HCT116 (cell line): Measurements from ENCODE around the gene RNASE9. TPM values are rescaled to one million over a fixed set of nuclear protein-coding genes. Genes with fewer than 3 reads are reported as not detected.

ENCODE experiments used
- ATAC-seq: fragments of 200-7000 bp; cut with Tn5 transposase; 2 replicates; pipeline ENCODE4 v1.9.1; 2020; ENCODE audit warnings: mild to moderate bottlenecking, moderate library complexity
- BruUV-seq: library from RNA; stranded (reverse); fragments of 400-500 nt; replicated peaks from 2 replicates; lab custom pipeline; 2021; lab: Mats Ljungman, UMichigan
- CTCF ChIA-PET: fragments of 300-600 bp; sonication (Branson Sonifier 250); formaldehyde crosslinking; loops from one replicate; lab custom pipeline; 2021; ENCODE audit warnings: antibody characterized with exemption; lab: Charles Lee
- POLR2A ChIA-PET: fragments of 300-600, 350-600 bp; sonication (Branson Sonifier 250); formaldehyde crosslinking; loops from one replicate; lab custom pipeline; 2021; ENCODE audit warnings: antibody characterized with exemption; lab: Charles Lee
- RAD21 ChIA-PET, 2 experiments: fragments of 300-600 bp; sonication (Branson Sonifier 250); formaldehyde crosslinking; loops; one replicate each; lab custom pipeline; 2023; ENCODE audit warnings: low total read pairs in 2 of 2; ENCODE audit not compliant: uncharacterized antibody in 2 of 2, unreplicated experiment in 2 of 2, low non-redundant PET in 1 of 2; lab: Charles Lee
- DNase-seq: peaks from one replicate; pipeline ENCODE4 v3.0.0-alpha.2; 2010; ENCODE audit warnings: low read depth, low spot score
- H2AFZ ChIP-seq: fragments of 200-600 bp; shearing (Covaris generic), sonication (generic); 2 replicates; pipeline ENCODE4 v1.6.1; 2017; ENCODE audit warnings: low read depth, mixed run types, mixed read lengths, antibody characterized with exemption, low read length; ENCODE audit not compliant: poor library complexity, severe bottlenecking
- H3K27ac ChIP-seq: 2 replicates; pipeline ENCODE4 v1.5.1; 2012; ENCODE audit warnings: low read depth, low read length
- H3K27me3 ChIP-seq: fragments of 200-600 bp; sonication (generic); 2 replicates; pipeline ENCODE4 v1.6.1; 2016; ENCODE audit warnings: mixed run types, low read length, mixed read lengths; ENCODE audit not compliant: insufficient read depth
- H3K36me3 ChIP-seq, 2 experiments: fragments of 200-500 bp in 1 of 2; fragments of 200-600 bp in 1 of 2; sonication (Bioruptor generic) in 1 of 2; sonication (generic) in 1 of 2; 2 replicates each; pipeline versions ENCODE4 v1.5.1 to v1.6.1; 2014 to 2016; ENCODE audit warnings: low read length in 2 of 2, inconsistent platforms in 1 of 2, mixed read lengths in 1 of 2, mixed run types in 1 of 2; ENCODE audit not compliant: insufficient read depth in 2 of 2, control insufficient read depth in 1 of 2
- H3K4me1 ChIP-seq, 2 experiments: fragments of 200-600 bp in 1 of 2; sonication (generic) in 1 of 2; 2 replicates each; pipeline versions ENCODE4 v1.5.1 to v1.6.1; 2012 to 2017; ENCODE audit warnings: low read length in 2 of 2, inconsistent platforms in 1 of 2, mild to moderate bottlenecking in 1 of 2, mixed read lengths in 1 of 2, mixed run types in 1 of 2, moderate library complexity in 1 of 2; ENCODE audit not compliant: insufficient read depth in 2 of 2, control insufficient read depth in 1 of 2
- H3K4me2 ChIP-seq: fragments of 200-600 bp; sonication (generic); 2 replicates; pipeline ENCODE4 v1.6.1; 2017; ENCODE audit warnings: mixed run types, low read length, mixed read lengths
- H3K4me3 ChIP-seq, 2 experiments: fragments of 200-600 bp in 1 of 2; sonication (generic) in 1 of 2; replicated peaks in 1 of 2; 2 replicates each; pipeline ENCODE4 v1.5.1; 2011 to 2016; ENCODE audit warnings: low read length in 2 of 2, control low read depth in 1 of 2, low read depth in 1 of 2, mild to moderate bottlenecking in 1 of 2, mixed read lengths in 1 of 2, mixed run types in 1 of 2
- H3K79me2 ChIP-seq: fragments of 200-600 bp; sonication (generic); 2 replicates; pipeline ENCODE4 v1.6.1; 2017; ENCODE audit warnings: mild to moderate bottlenecking, mixed run types, low read length, moderate library complexity, mixed read lengths; ENCODE audit not compliant: insufficient read depth
- H3K9ac ChIP-seq: fragments of 200-600 bp; sonication (generic); 2 replicates; pipeline ENCODE4 v1.6.1; 2016; ENCODE audit warnings: low read length, mixed read lengths
- H3K9me2 ChIP-seq: fragments of 200-600 bp; sonication (generic), shearing (Covaris generic); 2 replicates; pipeline ENCODE4 v1.6.1; 2017; ENCODE audit warnings: mixed run types, mild to moderate bottlenecking, moderate library complexity; ENCODE audit not compliant: insufficient read depth
- H3K9me3 ChIP-seq, 2 experiments: fragments of 200-500 bp in 1 of 2; fragments of 200-600 bp in 1 of 2; sonication (Bioruptor generic) in 1 of 2; sonication (generic) in 1 of 2; 2 replicates each; pipeline ENCODE4 v1.6.1; 2014 to 2017; ENCODE audit warnings: low read length in 2 of 2, mixed read lengths in 2 of 2, inconsistent platforms in 1 of 2, low read depth in 1 of 2, mild to moderate bottlenecking in 1 of 2, mixed run types in 1 of 2, moderate library complexity in 1 of 2; ENCODE audit not compliant: control insufficient read depth in 1 of 2, insufficient read depth in 1 of 2
- H4K20me1 ChIP-seq: fragments of 200-600 bp; sonication (generic), shearing (Covaris generic); 2 replicates; pipeline ENCODE4 v1.6.1; 2017; ENCODE audit warnings: mixed run types, mild to moderate bottlenecking, moderate library complexity; ENCODE audit not compliant: insufficient read depth
- CBX3 ChIP-seq: IDR thresholded peaks from 2 replicates; pipeline ENCODE4 v1.6.1; 2012; ENCODE audit warnings: low read depth
- CEBPB ChIP-seq: IDR thresholded peaks from 2 replicates; pipeline ENCODE4 v1.6.1; 2012; ENCODE audit warnings: low read depth
- EGR1 ChIP-seq: IDR thresholded peaks from 2 replicates; pipeline ENCODE4 v1.6.1; 2012; ENCODE audit warnings: low read depth
- ELF1 ChIP-seq: IDR thresholded peaks from 2 replicates; pipeline ENCODE4 v1.6.1; 2012; ENCODE audit warnings: low read depth, borderline replicate concordance
- FOSL1 ChIP-seq: IDR thresholded peaks from 2 replicates; pipeline ENCODE4 v1.6.1; 2012; ENCODE audit warnings: low read depth
- JUND ChIP-seq: IDR thresholded peaks from 2 replicates; pipeline ENCODE4 v1.6.1; 2012
- POLR2A ChIP-seq: IDR thresholded peaks from 2 replicates; pipeline ENCODE4 v1.7.0; 2011; ENCODE audit warnings: borderline replicate concordance; ENCODE audit not compliant: insufficient read depth, insufficient read length; ENCODE audit errors: extremely low read depth
- POLR2AphosphoS5 ChIP-seq: IDR thresholded peaks from 2 replicates; pipeline ENCODE4 v1.6.1; 2011; ENCODE audit warnings: mild to moderate bottlenecking, low read depth, low read length, moderate library complexity
- RAD21 ChIP-seq: IDR thresholded peaks from 2 replicates; pipeline ENCODE4 v1.6.1; 2012; ENCODE audit warnings: low read depth, mild to moderate bottlenecking
- SIN3A ChIP-seq: IDR thresholded peaks from 2 replicates; pipeline ENCODE4 v1.6.1; 2012; ENCODE audit warnings: low read depth
- SP1 ChIP-seq: IDR thresholded peaks from 2 replicates; pipeline ENCODE4 v1.6.1; 2012; ENCODE audit warnings: low read depth
- SRF ChIP-seq: IDR thresholded peaks from 2 replicates; pipeline ENCODE4 v1.6.1; 2012; ENCODE audit warnings: low read depth
- ZFX ChIP-seq: fragments of 450-650 bp; IDR thresholded peaks from 2 replicates; pipeline ENCODE4 v1.6.1; 2017
- intact Hi-C: fragments of 100-400 bp; cut with micrococcal nuclease; formaldehyde crosslinking; loops from 2 replicates; pipeline ENCODE4 v1.10.0; 2022
- total RNA-seq: library from RNA; stranded (reverse); gene quantifications from one replicate; pipeline ENCODE4 v1.2.1, GENCODE V29; 2021; ENCODE audit not compliant: unreplicated experiment
- TF ChIP-seq, protein P1 (sequence below): IDR thresholded peaks from 2 replicates; pipeline ENCODE4 v1.6.1; 2011; ENCODE audit warnings: mild to moderate bottlenecking, low read length, moderate library complexity; ENCODE audit not compliant: insufficient replicate concordance; ENCODE audit errors: extremely low read depth
- TF ChIP-seq, protein P2 (sequence below): IDR thresholded peaks from 2 replicates; pipeline ENCODE4 v1.6.1; 2012; ENCODE audit warnings: low read depth
- TF ChIP-seq, protein P3 (sequence below), 3 experiments: fragments of 200-600 bp in 1 of 3; sonication (generic) in 1 of 3; IDR thresholded peaks in 2 of 3; conservative IDR thresholded peaks in 1 of 3; 2 replicates each; pipeline ENCODE4 v1.5.1; 2012 to 2017; ENCODE audit warnings: low read depth in 2 of 3, low read length in 2 of 3, antibody characterized with exemption in 1 of 3, borderline replicate concordance in 1 of 3, control low read depth in 1 of 3, mild to moderate bottlenecking in 1 of 3, mixed read lengths in 1 of 3, mixed run types in 1 of 3, moderate library complexity in 1 of 3; ENCODE audit not compliant: insufficient read depth in 1 of 3
- TF ChIP-seq, protein P4 (sequence below): IDR thresholded peaks from 2 replicates; pipeline ENCODE4 v1.6.1; 2012

RNASE9 gene
- total RNA-seq, 1 experiment from 2014 or later, result not detected

DNA sequence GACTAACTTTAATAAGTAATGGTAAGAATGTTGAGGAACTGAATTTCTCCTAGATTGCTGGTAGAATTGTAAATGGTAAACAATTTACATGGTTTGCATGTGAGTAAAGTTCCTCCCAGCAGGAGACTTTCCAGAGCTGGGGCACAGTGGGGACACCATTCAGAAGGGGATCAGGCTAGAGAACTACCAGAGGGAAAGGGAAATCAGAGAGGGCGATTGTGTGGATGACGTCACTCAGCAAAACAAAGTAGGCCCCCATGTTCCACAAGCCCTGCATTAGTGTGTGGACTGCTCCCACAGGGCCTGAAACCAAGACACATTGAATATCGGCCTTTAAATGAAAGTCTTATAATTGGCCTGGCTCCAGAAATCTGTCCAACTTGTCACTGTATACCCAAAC is 17.5 kb upstream of the RNASE9 start:
- CTCF ChIA-PET, result no interaction called here
- no peaks in the 10 kb centered on the region for H3K79me2 ChIP-seq
- H3K4me3 ChIP-seq, result no peak overlapping the region
- no peak for DNase-seq
- no peak overlapping the region for H2AFZ ChIP-seq
- no peaks in the 10 kb centered on the region for H3K9me2 ChIP-seq
- no peaks in the 10 kb centered on the region for H4K20me1 ChIP-seq
- H3K9ac ChIP-seq, result no peak overlapping the region
- no peak overlapping the region for H3K4me2 ChIP-seq
- H3K4me1 ChIP-seq, result no peaks in the 10 kb centered on the region
- H3K27ac ChIP-seq, result no peak overlapping the region
- no peak for TF ChIP-seq EGR1
- no peak for TF ChIP-seq ZFX
- TF ChIP-seq, protein P1, sequence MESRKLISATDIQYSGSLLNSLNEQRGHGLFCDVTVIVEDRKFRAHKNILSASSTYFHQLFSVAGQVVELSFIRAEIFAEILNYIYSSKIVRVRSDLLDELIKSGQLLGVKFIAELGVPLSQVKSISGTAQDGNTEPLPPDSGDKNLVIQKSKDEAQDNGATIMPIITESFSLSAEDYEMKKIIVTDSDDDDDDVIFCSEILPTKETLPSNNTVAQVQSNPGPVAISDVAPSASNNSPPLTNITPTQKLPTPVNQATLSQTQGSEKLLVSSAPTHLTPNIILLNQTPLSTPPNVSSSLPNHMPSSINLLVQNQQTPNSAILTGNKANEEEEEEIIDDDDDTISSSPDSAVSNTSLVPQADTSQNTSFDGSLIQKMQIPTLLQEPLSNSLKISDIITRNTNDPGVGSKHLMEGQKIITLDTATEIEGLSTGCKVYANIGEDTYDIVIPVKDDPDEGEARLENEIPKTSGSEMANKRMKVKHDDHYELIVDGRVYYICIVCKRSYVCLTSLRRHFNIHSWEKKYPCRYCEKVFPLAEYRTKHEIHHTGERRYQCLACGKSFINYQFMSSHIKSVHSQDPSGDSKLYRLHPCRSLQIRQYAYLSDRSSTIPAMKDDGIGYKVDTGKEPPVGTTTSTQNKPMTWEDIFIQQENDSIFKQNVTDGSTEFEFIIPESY, result no peak
- no peak for TF ChIP-seq SRF
- no peak for TF ChIP-seq RAD21
- no peak for TF ChIP-seq FOSL1
- TF ChIP-seq JUND, result no peak
- no peak for TF ChIP-seq CEBPB
- TF ChIP-seq CBX3, result no peak
- TF ChIP-seq, protein P2, sequence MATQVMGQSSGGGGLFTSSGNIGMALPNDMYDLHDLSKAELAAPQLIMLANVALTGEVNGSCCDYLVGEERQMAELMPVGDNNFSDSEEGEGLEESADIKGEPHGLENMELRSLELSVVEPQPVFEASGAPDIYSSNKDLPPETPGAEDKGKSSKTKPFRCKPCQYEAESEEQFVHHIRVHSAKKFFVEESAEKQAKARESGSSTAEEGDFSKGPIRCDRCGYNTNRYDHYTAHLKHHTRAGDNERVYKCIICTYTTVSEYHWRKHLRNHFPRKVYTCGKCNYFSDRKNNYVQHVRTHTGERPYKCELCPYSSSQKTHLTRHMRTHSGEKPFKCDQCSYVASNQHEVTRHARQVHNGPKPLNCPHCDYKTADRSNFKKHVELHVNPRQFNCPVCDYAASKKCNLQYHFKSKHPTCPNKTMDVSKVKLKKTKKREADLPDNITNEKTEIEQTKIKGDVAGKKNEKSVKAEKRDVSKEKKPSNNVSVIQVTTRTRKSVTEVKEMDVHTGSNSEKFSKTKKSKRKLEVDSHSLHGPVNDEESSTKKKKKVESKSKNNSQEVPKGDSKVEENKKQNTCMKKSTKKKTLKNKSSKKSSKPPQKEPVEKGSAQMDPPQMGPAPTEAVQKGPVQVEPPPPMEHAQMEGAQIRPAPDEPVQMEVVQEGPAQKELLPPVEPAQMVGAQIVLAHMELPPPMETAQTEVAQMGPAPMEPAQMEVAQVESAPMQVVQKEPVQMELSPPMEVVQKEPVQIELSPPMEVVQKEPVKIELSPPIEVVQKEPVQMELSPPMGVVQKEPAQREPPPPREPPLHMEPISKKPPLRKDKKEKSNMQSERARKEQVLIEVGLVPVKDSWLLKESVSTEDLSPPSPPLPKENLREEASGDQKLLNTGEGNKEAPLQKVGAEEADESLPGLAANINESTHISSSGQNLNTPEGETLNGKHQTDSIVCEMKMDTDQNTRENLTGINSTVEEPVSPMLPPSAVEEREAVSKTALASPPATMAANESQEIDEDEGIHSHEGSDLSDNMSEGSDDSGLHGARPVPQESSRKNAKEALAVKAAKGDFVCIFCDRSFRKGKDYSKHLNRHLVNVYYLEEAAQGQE, result no peak
- TF ChIP-seq, protein P3, sequence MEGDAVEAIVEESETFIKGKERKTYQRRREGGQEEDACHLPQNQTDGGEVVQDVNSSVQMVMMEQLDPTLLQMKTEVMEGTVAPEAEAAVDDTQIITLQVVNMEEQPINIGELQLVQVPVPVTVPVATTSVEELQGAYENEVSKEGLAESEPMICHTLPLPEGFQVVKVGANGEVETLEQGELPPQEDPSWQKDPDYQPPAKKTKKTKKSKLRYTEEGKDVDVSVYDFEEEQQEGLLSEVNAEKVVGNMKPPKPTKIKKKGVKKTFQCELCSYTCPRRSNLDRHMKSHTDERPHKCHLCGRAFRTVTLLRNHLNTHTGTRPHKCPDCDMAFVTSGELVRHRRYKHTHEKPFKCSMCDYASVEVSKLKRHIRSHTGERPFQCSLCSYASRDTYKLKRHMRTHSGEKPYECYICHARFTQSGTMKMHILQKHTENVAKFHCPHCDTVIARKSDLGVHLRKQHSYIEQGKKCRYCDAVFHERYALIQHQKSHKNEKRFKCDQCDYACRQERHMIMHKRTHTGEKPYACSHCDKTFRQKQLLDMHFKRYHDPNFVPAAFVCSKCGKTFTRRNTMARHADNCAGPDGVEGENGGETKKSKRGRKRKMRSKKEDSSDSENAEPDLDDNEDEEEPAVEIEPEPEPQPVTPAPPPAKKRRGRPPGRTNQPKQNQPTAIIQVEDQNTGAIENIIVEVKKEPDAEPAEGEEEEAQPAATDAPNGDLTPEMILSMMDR (IDR thresholded peaks at IDR 0.05 in 2 of 3, conservative IDR thresholded peaks at IDR 0.05 in 1 of 3; ENCODE audit: borderline replicate concordance in 1 of 3, insufficient read depth in 1 of 3, low read depth in 2 of 3, low read length in 2 of 3), result no peak
- no peak for TF ChIP-seq ELF1
- no peak for TF ChIP-seq POLR2AphosphoS5
- TF ChIP-seq, protein P4, sequence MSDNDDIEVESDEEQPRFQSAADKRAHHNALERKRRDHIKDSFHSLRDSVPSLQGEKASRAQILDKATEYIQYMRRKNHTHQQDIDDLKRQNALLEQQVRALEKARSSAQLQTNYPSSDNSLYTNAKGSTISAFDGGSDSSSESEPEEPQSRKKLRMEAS, result no peak
- TF ChIP-seq SIN3A, result no peak
- no peak for TF ChIP-seq SP1
- TF ChIP-seq POLR2A, result no peak
- RAD21 ChIA-PET, result no interaction called here
- intact Hi-C loops, result no loop called here
- H3K36me3 ChIP-seq, result no peaks in the 10 kb centered on the region
- ATAC-seq, result no peak
- no peaks in the 10 kb centered on the region for H3K27me3 ChIP-seq
- POLR2A ChIA-PET, result no interaction called here
- H3K9me3 ChIP-seq, result no peaks in the 10 kb centered on the region
- BruUV-seq, result no TSS peak
